Measurements from ENCODE around the gene PLCB1.

- TF ChIP-seq, protein P1, sequence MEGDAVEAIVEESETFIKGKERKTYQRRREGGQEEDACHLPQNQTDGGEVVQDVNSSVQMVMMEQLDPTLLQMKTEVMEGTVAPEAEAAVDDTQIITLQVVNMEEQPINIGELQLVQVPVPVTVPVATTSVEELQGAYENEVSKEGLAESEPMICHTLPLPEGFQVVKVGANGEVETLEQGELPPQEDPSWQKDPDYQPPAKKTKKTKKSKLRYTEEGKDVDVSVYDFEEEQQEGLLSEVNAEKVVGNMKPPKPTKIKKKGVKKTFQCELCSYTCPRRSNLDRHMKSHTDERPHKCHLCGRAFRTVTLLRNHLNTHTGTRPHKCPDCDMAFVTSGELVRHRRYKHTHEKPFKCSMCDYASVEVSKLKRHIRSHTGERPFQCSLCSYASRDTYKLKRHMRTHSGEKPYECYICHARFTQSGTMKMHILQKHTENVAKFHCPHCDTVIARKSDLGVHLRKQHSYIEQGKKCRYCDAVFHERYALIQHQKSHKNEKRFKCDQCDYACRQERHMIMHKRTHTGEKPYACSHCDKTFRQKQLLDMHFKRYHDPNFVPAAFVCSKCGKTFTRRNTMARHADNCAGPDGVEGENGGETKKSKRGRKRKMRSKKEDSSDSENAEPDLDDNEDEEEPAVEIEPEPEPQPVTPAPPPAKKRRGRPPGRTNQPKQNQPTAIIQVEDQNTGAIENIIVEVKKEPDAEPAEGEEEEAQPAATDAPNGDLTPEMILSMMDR (conservative IDR thresholded peaks at IDR 0.05 in 1 of 2, IDR thresholded peaks at IDR 0.05 in 1 of 2; ENCODE audit: low read depth in 1 of 2, low read length in 2 of 2): no peak
- TF ChIP-seq EZH2 (IDR thresholded peaks at IDR 0.05; ENCODE audit: low read length, missing control alignments): no peak
These were observed 20.1 kb downstream of the PLCB1 start for GRCh38 chr20:8152183-8152582.
